Measurements from ENCODE around the gene ACTL7B. TPM values are rescaled to one million over a fixed set of nuclear protein-coding genes. Genes with fewer than 3 reads are reported as not detected.

ACTL7B gene
- total RNA-seq, 1 donor, result not detected

- TF ChIP-seq CTCF (IDR thresholded peaks at IDR 0.05; ENCODE audit: insufficient read depth, low read depth, low read length), result no peak
- no peak within 1 kb of the TSS for H3K4me3 ChIP-seq (ENCODE audit: low read depth, low read length)
Observed at GRCh38 chr9:108861997-108862396, 6.2 kb upstream of the ACTL7B start, which contains the start of gene ACTL7A. ACTL7A (plus strand) TSS chr9:108862266; CDS start chr9:108862323, 57 bp downstream.

GRCh38 chr9:108861464-108861863 lies 5.7 kb upstream of the ACTL7B start:
- TF ChIP-seq CTCF (IDR thresholded peaks at IDR 0.05; ENCODE audit: insufficient read depth, low read depth, low read length), result no peak
- no peak overlapping the region for H3K4me3 ChIP-seq (ENCODE audit: low read depth, low read length)
- no peak for DNase-seq (ENCODE audit: low read depth)

More at GRCh38 chr9:108861997-108862396, 6.2 kb upstream of the ACTL7B start, which contains the start of gene ACTL7A:
- no peak for DNase-seq (ENCODE audit: low read depth)

- DNase-seq (ENCODE audit: low read depth), result no peak
- no peak overlapping the region for H3K4me3 ChIP-seq (ENCODE audit: low read depth, low read length)
- no peak for TF ChIP-seq CTCF (IDR thresholded peaks at IDR 0.05; ENCODE audit: insufficient read depth, low read depth, low read length)
Observed at GRCh38 chr9:108860764-108861163, 5.0 kb upstream of the ACTL7B start.

GRCh38 chr9:108860354-108860753 lies 4.6 kb upstream of the ACTL7B start:
- no peak overlapping the region for H3K4me3 ChIP-seq (ENCODE audit: low read depth, low read length)
- TF ChIP-seq CTCF (IDR thresholded peaks at IDR 0.05; ENCODE audit: insufficient read depth, low read depth, low read length), result no peak
- peak; percentile 13 for DNase-seq (ENCODE audit: low read depth)

GRCh38 chr9:108859459-108860114 lies 3.8 kb upstream of the ACTL7B start:
- no peak for DNase-seq (ENCODE audit: low read depth)
- no peak overlapping the region for H3K4me3 ChIP-seq (ENCODE audit: low read depth, low read length)

GRCh38 chr9:108857572-108857971 lies 1.8 kb upstream of the ACTL7B start:
- no peak for DNase-seq (ENCODE audit: low read depth)
- no peak for TF ChIP-seq CTCF (IDR thresholded peaks at IDR 0.05; ENCODE audit: insufficient read depth, low read depth, low read length)
- H3K4me3 ChIP-seq (ENCODE audit: low read depth, low read length), result no peak overlapping the region

More at GRCh38 chr9:108859459-108860114, 3.8 kb upstream of the ACTL7B start:
- TF ChIP-seq CTCF (IDR thresholded peaks at IDR 0.05; ENCODE audit: insufficient read depth, low read depth, low read length), result no peak

- TF ChIP-seq CTCF (IDR thresholded peaks at IDR 0.05; ENCODE audit: insufficient read depth, low read depth, low read length), result no peak
- no peak overlapping the region for H3K4me3 ChIP-seq (ENCODE audit: low read depth, low read length)
- no peak for DNase-seq (ENCODE audit: low read depth)
Observed at GRCh38 chr9:108855529-108855886, 278 bp downstream of the ACTL7B start.
